ENCODE results near the gene RPS21. TPM values are rescaled to one million over a fixed set of nuclear protein-coding genes. Genes with fewer than 3 reads are reported as not detected.
A peak's percentile ranks its signal among the peaks of the same experiment; 100 is the strongest.

RPS21 gene
- total RNA-seq, 1 experiment from 2014 or later, result 2,488 TPM

DNA sequence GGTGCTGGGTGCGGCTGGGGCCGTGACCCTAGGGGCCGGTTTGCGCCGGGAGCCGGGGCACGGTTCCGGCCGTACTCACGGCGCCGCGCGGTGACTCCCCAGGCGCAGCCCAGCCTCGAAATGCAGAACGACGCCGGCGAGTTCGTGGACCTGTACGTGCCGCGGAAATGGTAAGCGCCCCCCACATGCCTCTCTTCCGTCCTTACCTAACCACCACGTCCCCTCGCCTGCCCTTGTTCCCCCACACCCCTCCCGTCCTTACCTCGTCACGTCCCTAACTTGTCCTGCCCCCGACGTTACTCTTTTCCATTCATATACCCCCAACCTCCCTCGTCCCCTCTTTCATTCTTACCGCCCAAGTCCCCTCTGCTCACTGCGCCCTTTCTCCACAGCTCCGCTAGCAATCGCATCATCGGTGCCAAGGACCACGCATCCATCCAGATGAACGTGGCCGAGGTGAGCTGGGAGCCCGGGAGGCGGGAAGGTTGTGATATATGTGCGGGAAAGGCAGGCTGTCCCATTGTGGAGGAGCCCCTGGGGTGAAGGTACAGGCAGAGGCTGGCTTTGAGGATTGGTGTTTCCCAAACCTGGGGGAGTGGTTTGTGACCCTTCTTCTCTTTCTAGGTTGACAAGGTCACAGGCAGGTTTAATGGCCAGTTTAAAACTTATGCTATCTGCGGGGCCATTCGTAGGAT, 463 bp downstream of the RPS21 start (continued):
- TF ChIP-seq YY1 (IDR thresholded peaks at IDR 0.05; ENCODE audit: extremely low read depth, insufficient replicate concordance, low read depth, low read length), result no peak

DNA sequence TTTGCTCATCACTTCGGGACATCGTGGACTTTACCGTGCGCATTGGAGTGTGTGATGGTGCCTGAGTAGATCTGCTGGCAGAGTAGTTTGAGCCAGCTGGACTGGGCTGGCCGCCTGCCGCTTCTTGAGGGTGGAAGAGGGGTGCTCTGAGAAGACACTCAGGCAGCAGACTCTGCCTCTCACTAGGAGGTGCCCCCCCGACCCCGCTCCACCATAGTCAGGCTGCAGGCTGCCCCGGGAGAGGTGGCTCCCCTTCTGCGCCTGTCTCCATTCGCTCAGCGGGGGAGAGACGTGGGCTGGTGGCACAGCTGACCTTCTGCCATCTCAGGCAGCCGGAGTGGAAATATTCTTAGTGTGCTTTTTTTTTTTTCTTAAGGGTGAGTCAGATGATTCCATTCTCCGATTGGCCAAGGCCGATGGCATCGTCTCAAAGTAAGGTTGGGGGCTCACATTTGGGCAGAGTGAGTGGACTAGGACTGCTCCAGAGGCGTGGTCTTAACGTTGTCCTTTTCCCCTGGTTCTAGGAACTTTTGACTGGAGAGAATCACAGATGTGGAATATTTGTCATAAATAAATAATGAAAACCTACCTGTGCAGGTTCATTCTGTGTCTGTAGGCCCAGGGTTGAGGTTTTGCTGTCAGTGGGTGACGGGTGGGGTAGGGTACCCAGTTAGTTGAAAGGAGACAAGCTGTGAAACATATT, 1.2 kb downstream of the RPS21 start:
- CTCF ChIA-PET, result no interaction called here
- Histone ChIP-seq H3K27ac (ENCODE audit: low read depth, low read length) (peak overlapping the region; percentile 95), H4K20me1 (ENCODE audit: insufficient read depth) (peaks cover 9% of the 10 kb centered on the region; the same call in 1 of the 2 replicates), H2AFZ (ENCODE audit: low read depth, low read length, poor library complexity, severe bottlenecking) (no peak overlapping the region), H3K9ac (ENCODE audit: low read length) (peak overlapping the region; percentile 99), H3K27me3 (ENCODE audit: insufficient read depth, low read length) (no peaks in the 10 kb centered on the region), H3K4me1 (ENCODE audit: control insufficient read depth in 1 of 2, insufficient read depth in 2 of 2, low read length in 2 of 2) (peaks cover 8 to 26% of the 10 kb centered on the region in 2 experiments; a peak in 3 of 4 replicates), H3K4me2 (ENCODE audit: low read length) (peak overlapping the region; percentile 88), H3K4me3 (replicated peaks in 1 of 2; ENCODE audit: low read depth in 1 of 2, low read length in 2 of 2) (peak overlapping the region; percentile 98 to 100), H3K9me3 (ENCODE audit: control insufficient read depth in 1 of 2, insufficient read depth in 1 of 2, low read depth in 1 of 2, low read length in 2 of 2) (no peaks in the 10 kb centered on the region), H3K79me2 (ENCODE audit: insufficient read depth, low read length) (peaks cover 62% of the 10 kb centered on the region), H3K36me3 (ENCODE audit: control insufficient read depth in 1 of 2, insufficient read depth in 2 of 2, low read length in 2 of 2) (peaks cover 8 to 22% of the 10 kb centered on the region in 2 experiments), H3K9me2 (ENCODE audit: insufficient read depth) (no peaks in the 10 kb centered on the region)
- BruUV-seq (replicated peaks), result no TSS peak
- RAD21 ChIA-PET (ENCODE audit: low non-redundant PET in 1 of 2, low total read pairs in 2 of 2, uncharacterized antibody in 2 of 2, unreplicated experiment in 2 of 2), result no interaction called here
- no peak for DNase-seq (ENCODE audit: low read depth, low spot score)
- intact Hi-C loops (cut with micrococcal nuclease), result loop anchor here (1.0 kb wide), 1 partner anchor 86 kb away; the partner anchor contains the start of gene ADRM1
- POLR2A ChIA-PET, result interaction anchor here (1.1 to 1.4 kb wide), 2 partner anchors 22 to 403 kb away, joined by 3 to 6 read pairs; no protein-coding TSS in a partner anchor
- no peak for ATAC-seq
- no peak for TF ChIP-seq EZH2phosphoT487 (IDR thresholded peaks at IDR 0.05; ENCODE audit: borderline replicate concordance)
- TF ChIP-seq ELF1 (IDR thresholded peaks at IDR 0.05; ENCODE audit: borderline replicate concordance, low read depth), result no peak
- TF ChIP-seq, protein P1, sequence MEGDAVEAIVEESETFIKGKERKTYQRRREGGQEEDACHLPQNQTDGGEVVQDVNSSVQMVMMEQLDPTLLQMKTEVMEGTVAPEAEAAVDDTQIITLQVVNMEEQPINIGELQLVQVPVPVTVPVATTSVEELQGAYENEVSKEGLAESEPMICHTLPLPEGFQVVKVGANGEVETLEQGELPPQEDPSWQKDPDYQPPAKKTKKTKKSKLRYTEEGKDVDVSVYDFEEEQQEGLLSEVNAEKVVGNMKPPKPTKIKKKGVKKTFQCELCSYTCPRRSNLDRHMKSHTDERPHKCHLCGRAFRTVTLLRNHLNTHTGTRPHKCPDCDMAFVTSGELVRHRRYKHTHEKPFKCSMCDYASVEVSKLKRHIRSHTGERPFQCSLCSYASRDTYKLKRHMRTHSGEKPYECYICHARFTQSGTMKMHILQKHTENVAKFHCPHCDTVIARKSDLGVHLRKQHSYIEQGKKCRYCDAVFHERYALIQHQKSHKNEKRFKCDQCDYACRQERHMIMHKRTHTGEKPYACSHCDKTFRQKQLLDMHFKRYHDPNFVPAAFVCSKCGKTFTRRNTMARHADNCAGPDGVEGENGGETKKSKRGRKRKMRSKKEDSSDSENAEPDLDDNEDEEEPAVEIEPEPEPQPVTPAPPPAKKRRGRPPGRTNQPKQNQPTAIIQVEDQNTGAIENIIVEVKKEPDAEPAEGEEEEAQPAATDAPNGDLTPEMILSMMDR (IDR thresholded peaks at IDR 0.05 in 2 of 3, conservative IDR thresholded peaks at IDR 0.05 in 1 of 3; ENCODE audit: borderline replicate concordance in 1 of 3, insufficient read depth in 1 of 3, low read depth in 2 of 3, low read length in 2 of 3), result no peak
- TF ChIP-seq, protein P2, sequence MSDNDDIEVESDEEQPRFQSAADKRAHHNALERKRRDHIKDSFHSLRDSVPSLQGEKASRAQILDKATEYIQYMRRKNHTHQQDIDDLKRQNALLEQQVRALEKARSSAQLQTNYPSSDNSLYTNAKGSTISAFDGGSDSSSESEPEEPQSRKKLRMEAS (IDR thresholded peaks at IDR 0.05), result no peak
- no peak for TF ChIP-seq FOSL1 (IDR thresholded peaks at IDR 0.05; ENCODE audit: low read depth)
- TF ChIP-seq SIN3A (IDR thresholded peaks at IDR 0.05; ENCODE audit: low read depth), result no peak
- TF ChIP-seq, protein P3, sequence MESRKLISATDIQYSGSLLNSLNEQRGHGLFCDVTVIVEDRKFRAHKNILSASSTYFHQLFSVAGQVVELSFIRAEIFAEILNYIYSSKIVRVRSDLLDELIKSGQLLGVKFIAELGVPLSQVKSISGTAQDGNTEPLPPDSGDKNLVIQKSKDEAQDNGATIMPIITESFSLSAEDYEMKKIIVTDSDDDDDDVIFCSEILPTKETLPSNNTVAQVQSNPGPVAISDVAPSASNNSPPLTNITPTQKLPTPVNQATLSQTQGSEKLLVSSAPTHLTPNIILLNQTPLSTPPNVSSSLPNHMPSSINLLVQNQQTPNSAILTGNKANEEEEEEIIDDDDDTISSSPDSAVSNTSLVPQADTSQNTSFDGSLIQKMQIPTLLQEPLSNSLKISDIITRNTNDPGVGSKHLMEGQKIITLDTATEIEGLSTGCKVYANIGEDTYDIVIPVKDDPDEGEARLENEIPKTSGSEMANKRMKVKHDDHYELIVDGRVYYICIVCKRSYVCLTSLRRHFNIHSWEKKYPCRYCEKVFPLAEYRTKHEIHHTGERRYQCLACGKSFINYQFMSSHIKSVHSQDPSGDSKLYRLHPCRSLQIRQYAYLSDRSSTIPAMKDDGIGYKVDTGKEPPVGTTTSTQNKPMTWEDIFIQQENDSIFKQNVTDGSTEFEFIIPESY (IDR thresholded peaks at IDR 0.05; ENCODE audit: extremely low read depth, insufficient replicate concordance, low read length), result no peak
- no peak for TF ChIP-seq TCF7L2 (IDR thresholded peaks at IDR 0.05; ENCODE audit: borderline replicate concordance, extremely low read depth, insufficient read depth, insufficient read length)
- no peak for TF ChIP-seq JUND (IDR thresholded peaks at IDR 0.05)
- TF ChIP-seq, protein P4, sequence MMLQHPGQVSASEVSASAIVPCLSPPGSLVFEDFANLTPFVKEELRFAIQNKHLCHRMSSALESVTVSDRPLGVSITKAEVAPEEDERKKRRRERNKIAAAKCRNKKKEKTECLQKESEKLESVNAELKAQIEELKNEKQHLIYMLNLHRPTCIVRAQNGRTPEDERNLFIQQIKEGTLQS (IDR thresholded peaks at IDR 0.05), result no peak
- no peak for TF ChIP-seq CEBPB (IDR thresholded peaks at IDR 0.05; ENCODE audit: low read depth)
- TF ChIP-seq SRF (IDR thresholded peaks at IDR 0.05; ENCODE audit: low read depth), result no peak
- TF ChIP-seq RAD21 (IDR thresholded peaks at IDR 0.05; ENCODE audit: low read depth), result no peak
- no peak for TF ChIP-seq SP1 (IDR thresholded peaks at IDR 0.05; ENCODE audit: low read depth)
- TF ChIP-seq POLR2A (IDR thresholded peaks at IDR 0.05; ENCODE audit: borderline replicate concordance, extremely low read depth, insufficient read depth, insufficient read length), result no peak
- no peak for TF ChIP-seq POLR2AphosphoS5 (IDR thresholded peaks at IDR 0.05; ENCODE audit: low read depth, low read length)

Measured in HCT116 (cell line).